Activated T-helper 2 cell treated with anti-CD3 and anti-CD28 coated beads, Interferon-gamma antibody, Interleukin-2, Interleukin-4, amounts not matched to agents 10 μg/mL and 5 μg/mL and 100 μg/mL, durations not matched to agents 14 hours and 24 hours and 36 hours (primary cell): ENCODE measurements around the gene BTN2A1. TPM values are rescaled to one million over a fixed set of nuclear protein-coding genes. Genes with fewer than 3 reads are reported as not detected.
"Not testable (repeated sequence)": the region's sequence is repeated elsewhere in the genome, so short reads cannot be mapped to it uniquely, and the experiment has no call there.

Experiments used
- DNase-seq: peaks from one replicate; pipeline ENCODE4 v3.0.0; 2021; ENCODE audit warnings: low spot score
- H3K27ac Mint-ChIP-seq: one replicate; pipeline ENCODE4 v1.8.0; 2021; ENCODE audit warnings: mixed read lengths
- H3K27me3 Mint-ChIP-seq: one replicate; pipeline ENCODE4 v1.8.0; 2021; ENCODE audit warnings: low read depth, mixed read lengths
- H3K36me3 Mint-ChIP-seq: one replicate; pipeline ENCODE4 v1.8.0; 2021; ENCODE audit warnings: low read depth, mixed read lengths
- H3K4me1 Mint-ChIP-seq: one replicate; pipeline ENCODE4 v1.8.0; 2021; ENCODE audit warnings: low read depth, mixed read lengths
- H3K4me3 Mint-ChIP-seq: one replicate; pipeline ENCODE4 v1.8.0; 2021; ENCODE audit warnings: low read depth, mild to moderate bottlenecking, moderate library complexity, mixed read lengths
- H3K9me3 Mint-ChIP-seq: one replicate; pipeline ENCODE4 v1.8.0; 2021; ENCODE audit warnings: mixed read lengths
- intact Hi-C: fragments of 100-400 bp; cut with micrococcal nuclease; formaldehyde crosslinking; loops from one replicate; pipeline ENCODE4 v1.15.1; 2023
- total RNA-seq: library from RNA; stranded (reverse); gene quantifications from 2 replicates; pipeline ENCODE4 v1.2.3, GENCODE V29; 2022

BTN2A1 gene
- total RNA-seq, 1 donor from 2014 or later = 23.0 TPM

DNA sequence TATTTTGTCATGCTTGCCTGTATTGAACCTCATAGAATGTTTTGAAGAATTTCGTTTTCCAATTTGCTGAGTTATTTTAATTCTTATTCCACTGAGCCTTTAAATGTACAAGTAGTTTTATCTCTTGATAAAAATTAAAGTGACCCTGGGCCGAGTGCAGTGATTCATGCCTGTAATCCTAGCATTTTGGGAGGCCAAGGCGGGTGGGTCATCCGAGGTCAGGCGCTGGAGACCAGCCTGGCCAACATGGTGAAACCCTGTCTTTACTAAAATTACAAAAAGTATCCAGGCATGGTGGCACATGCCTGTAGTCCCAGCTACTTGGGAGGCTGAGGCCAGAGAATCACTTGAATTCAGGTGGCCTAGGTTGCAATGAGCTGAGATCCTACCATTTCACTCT lies 3.6 kb downstream of the BTN2A1 start:
- H3K27me3 Mint-ChIP-seq, H3K4me3 Mint-ChIP-seq, intact Hi-C loops, H3K9me3 Mint-ChIP-seq, DNase-seq, H3K27ac Mint-ChIP-seq: not testable (repeated sequence)
- Mint-ChIP-seq H3K36me3 (peaks cover 74% of the 10 kb centered on the region), H3K4me1 (peaks cover 51% of the 10 kb centered on the region)

GRCh38 chr6:26464014-26464413 lies 6.3 kb downstream of the BTN2A1 start:
- no peaks in the 10 kb centered on the region for H3K27me3 Mint-ChIP-seq
- H3K4me3 Mint-ChIP-seq = no peak overlapping the region
- DNase-seq = no peak
- H3K4me1 Mint-ChIP-seq = peaks cover 40% of the 10 kb centered on the region
- H3K36me3 Mint-ChIP-seq = peaks cover 92% of the 10 kb centered on the region
- intact Hi-C loops = no loop called here
- H3K9me3 Mint-ChIP-seq = no peaks in the 10 kb centered on the region
- peak overlapping the region; percentile 0 for H3K27ac Mint-ChIP-seq

- Mint-ChIP-seq H3K4me1 (peaks cover 36% of the 10 kb centered on the region), H3K27ac (peak overlapping the region; percentile 0), H3K36me3 (peaks cover 89% of the 10 kb centered on the region), H3K9me3 (no peaks in the 10 kb centered on the region), H3K4me3 (no peak overlapping the region), H3K27me3 (no peaks in the 10 kb centered on the region)
- intact Hi-C loops = no loop called here
- no peak for DNase-seq
Measured at GRCh38 chr6:26464416-26465131, 6.8 kb downstream of the BTN2A1 start.

- no peak overlapping the region for H3K4me3 Mint-ChIP-seq
- H3K9me3 Mint-ChIP-seq = no peaks in the 10 kb centered on the region
- H3K36me3 Mint-ChIP-seq = peaks cover 83% of the 10 kb centered on the region
- H3K27me3 Mint-ChIP-seq = no peaks in the 10 kb centered on the region
- intact Hi-C loops = no loop called here
- H3K4me1 Mint-ChIP-seq = peaks cover 25% of the 10 kb centered on the region
- DNase-seq = no peak
- no peak overlapping the region for H3K27ac Mint-ChIP-seq
Measured at GRCh38 chr6:26465776-26466175, 8.0 kb downstream of the BTN2A1 start.

DNA sequence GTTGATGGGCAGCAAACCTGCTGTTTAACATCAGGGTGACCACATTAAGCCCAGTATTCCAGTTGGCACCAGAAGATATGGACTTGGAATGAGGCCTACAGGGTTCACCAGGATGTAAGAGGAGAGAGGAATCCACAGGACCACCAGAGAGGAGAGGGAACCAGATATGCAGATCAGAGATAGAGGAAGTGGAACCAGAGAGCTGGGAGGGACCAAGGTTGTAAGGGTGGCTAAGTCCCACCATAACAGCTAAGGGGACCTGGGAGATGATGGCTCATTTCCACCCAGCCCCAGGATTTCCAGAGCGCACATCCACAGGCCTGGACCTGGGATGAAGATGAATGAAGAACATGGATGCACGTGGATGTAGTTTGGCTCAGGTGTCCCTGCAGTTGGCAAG lies 11.1 kb downstream of the BTN2A1 start:
- Mint-ChIP-seq H3K9me3 (peaks cover 16% of the 10 kb centered on the region), H3K27ac (no peak overlapping the region), H3K36me3 (peaks cover 86% of the 10 kb centered on the region), H3K4me1 (peaks cover 22% of the 10 kb centered on the region), H3K27me3 (no peaks in the 10 kb centered on the region), H3K4me3 (no peak overlapping the region)
- DNase-seq = no peak
- intact Hi-C loops = no loop called here

DNA sequence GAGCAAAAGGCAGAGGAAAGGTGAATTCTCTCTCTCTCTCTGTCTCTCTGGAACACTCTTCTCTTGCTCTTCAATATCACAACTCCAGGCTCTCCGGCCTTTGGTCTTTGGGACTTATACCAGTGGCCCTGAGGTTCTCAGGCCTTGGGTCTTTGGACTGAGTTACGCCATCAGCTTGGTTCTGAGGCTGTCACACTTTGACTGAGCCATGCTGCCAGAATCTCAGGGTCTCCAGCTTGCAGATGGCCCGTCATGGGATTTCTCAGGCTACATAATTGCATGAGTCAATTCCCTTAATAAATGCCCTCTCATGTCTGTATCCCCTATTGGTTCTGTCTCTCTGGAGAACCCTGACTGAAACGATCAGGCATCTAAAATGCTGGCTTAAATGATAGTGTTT lies 12.9 kb downstream of the BTN2A1 start:
- Mint-ChIP-seq H3K27ac (no peak overlapping the region), H3K27me3 (no peaks in the 10 kb centered on the region), H3K36me3 (peaks cover 74% of the 10 kb centered on the region), H3K4me3 (no peak overlapping the region), H3K4me1 (peaks cover 25% of the 10 kb centered on the region), H3K9me3 (peaks cover 16% of the 10 kb centered on the region)
- intact Hi-C loops = no loop called here
- DNase-seq = no peak

DNA sequence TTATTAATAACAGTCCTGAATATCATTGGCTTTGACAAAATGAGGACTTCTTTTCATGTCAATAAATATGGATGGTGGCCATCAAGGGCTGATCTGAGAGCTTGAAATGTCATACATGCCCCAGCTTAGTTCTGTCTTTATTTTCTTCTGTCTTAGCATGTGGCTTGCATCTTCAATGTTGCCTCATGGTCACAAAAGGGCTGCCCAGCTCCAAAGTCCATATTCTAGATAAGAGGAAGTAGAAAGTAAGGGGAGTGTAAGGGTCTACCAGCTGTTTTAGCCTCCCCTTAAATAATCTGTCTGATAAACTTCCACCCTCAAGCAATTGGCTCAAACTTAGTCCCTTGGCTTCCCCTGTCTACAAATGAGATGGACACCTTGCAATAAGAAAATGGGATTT lies 14.2 kb downstream of the BTN2A1 start:
- peaks cover 61% of the 10 kb centered on the region for H3K36me3 Mint-ChIP-seq
- no peaks in the 10 kb centered on the region for H3K27me3 Mint-ChIP-seq
- no peak for DNase-seq
- H3K4me3 Mint-ChIP-seq = no peak overlapping the region
- H3K4me1 Mint-ChIP-seq = peaks cover 30% of the 10 kb centered on the region
- intact Hi-C loops = no loop called here
- H3K27ac Mint-ChIP-seq = no peak overlapping the region
- H3K9me3 Mint-ChIP-seq = peaks cover 16% of the 10 kb centered on the region

GRCh38 chr6:26472549-26473290 lies 15.0 kb downstream of the BTN2A1 start:
- Mint-ChIP-seq H3K9me3 (peaks cover 16% of the 10 kb centered on the region), H3K27me3 (no peaks in the 10 kb centered on the region), H3K27ac (peak overlapping the region; percentile 100), H3K4me3 (peak overlapping the region; percentile 59), H3K36me3 (peaks cover 54% of the 10 kb centered on the region), H3K4me1 (peaks cover 31% of the 10 kb centered on the region)
- DNase-seq = no peak
- intact Hi-C loops = loop anchor here (1.0 kb wide), 1 partner anchor 15 kb away; the partner anchor contains the start of gene BTN2A1

GRCh38 chr6:26473429-26473757 lies 15.6 kb downstream of the BTN2A1 start:
- no peak for DNase-seq
- intact Hi-C loops = loop anchor here (1.0 kb wide), 1 partner anchor 16 kb away; the partner anchor contains the start of gene BTN2A1
- H3K9me3 Mint-ChIP-seq = peaks cover 16% of the 10 kb centered on the region
- peaks cover 31% of the 10 kb centered on the region for H3K4me1 Mint-ChIP-seq
- peaks cover 48% of the 10 kb centered on the region for H3K36me3 Mint-ChIP-seq
- no peaks in the 10 kb centered on the region for H3K27me3 Mint-ChIP-seq
- peak overlapping the region; percentile 100 for H3K27ac Mint-ChIP-seq
- H3K4me3 Mint-ChIP-seq = peak overlapping the region; percentile 100

DNA sequence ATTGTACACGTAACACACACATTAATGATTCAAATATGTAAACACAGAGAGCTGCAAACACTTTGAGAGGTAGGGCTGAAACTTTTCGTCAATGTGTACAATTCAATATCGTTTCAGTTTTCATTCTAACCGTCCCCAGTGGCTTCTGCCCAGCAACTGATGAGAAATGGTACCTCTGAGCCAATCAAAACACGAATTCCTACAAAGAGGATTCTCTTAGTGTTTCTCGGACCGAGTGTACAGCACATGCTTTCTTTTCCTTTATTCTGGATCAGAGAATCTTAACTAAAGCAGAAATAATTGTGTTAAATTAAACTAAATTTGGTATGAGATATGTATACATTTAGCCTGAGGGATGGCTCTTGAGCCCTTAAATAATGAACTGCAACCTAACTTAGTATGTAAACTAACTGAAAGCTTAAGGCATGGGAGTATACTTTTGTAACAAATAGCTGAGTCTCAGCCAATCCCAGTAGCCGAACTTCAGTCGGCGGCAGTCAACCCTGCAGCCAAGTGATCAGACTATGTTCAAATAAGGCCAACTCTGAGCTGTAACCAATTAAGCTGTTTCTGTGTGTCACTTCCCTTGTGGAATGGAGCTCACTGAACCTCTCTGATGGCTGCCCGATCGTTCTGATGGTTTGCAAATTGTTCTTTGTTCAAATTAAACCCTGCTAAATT lies 16.1 kb downstream of the BTN2A1 start:
- DNase-seq = peak; percentile 79
- Mint-ChIP-seq H3K27me3 (no peaks in the 10 kb centered on the region), H3K4me1 (peaks cover 29% of the 10 kb centered on the region), H3K36me3 (peaks cover 43% of the 10 kb centered on the region), H3K4me3 (peak overlapping the region; percentile 100), H3K27ac (peak overlapping the region; percentile 100), H3K9me3 (peaks cover 16% of the 10 kb centered on the region)
- intact Hi-C loops = loop anchor here (1.0 to 2.0 kb wide), 6 partner anchors 17 to 110 kb away; partner anchors contain the start of genes BTN2A1 and BTN3A3

DNA sequence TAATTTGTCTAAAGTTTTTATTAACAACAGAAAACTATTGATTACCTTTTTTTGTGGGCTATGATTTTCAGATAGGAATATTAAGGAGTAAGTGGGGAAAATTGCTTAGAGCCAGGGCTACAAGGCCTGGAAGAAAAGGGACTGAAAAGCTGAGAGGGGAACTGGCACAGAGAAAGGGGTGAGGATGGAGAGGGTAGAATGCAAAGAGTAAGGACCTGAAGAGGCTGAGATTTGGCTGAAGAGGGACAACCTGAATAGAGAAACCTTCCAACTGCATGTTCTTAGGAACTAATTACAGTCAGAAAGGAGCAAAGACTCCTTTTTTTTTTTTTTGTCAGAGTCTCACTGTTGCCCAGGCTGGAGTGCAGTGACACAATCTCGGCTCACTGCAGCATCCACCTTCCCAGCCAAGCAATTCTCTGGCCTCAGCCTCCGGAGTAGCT lies 16.7 kb downstream of the BTN2A1 start:
- peaks cover 39% of the 10 kb centered on the region for H3K36me3 Mint-ChIP-seq
- H3K4me3 Mint-ChIP-seq = peak overlapping the region; percentile 100
- peak overlapping the region; percentile 100 for H3K27ac Mint-ChIP-seq
- peaks cover 29% of the 10 kb centered on the region for H3K4me1 Mint-ChIP-seq
- intact Hi-C loops = loop anchor here (1.0 to 2.0 kb wide), 5 partner anchors 34 to 110 kb away; partner anchors contain the start of gene BTN3A3
- peaks cover 16% of the 10 kb centered on the region for H3K9me3 Mint-ChIP-seq
- DNase-seq = no peak
- H3K27me3 Mint-ChIP-seq = no peaks in the 10 kb centered on the region

DNA sequence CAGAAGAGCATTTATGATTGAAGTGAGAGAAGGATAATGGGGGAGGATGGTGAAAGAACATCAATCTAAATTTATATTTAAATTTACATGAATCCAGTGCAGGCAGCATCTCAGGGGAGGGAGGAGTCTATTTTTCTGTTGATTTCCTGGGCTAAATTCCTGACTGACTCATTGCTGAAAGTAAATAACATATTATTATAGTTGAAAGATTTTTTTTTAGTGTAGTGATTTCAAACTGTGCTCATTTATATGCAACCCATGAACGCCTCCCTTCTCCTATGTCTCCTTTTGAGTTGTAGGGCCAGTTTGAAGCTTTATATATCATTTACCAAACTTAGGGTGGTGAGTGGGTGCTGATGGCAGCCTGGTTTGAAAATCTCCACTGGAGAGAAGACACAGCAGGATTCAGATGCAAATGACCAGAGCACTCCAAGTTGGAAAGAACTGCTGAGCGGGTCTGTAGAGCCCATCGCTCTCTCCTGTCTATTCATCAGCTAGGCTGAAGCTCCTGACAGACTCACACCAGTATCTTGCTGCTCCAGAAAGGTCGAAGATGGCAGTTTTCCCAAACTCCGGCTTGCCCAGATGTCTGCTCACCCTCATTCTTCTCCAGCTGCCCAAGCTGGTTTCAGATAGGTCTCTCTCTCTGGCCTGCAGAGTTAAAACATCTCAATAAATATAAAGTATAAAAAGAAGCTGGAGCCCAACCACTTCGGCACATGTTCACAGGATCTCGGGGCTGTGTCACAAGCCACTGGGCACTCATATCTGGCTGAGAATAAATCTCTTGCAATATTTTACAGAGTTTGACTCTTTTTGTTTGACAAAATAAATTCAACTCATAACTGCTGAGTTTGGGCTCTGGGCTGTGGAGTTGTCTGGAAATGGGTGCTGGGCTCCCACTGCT lies 18.3 kb downstream of the BTN2A1 start:
- Mint-ChIP-seq H3K27ac (peak overlapping the region; percentile 13), H3K27me3 (no peaks in the 10 kb centered on the region), H3K36me3 (peaks cover 31% of the 10 kb centered on the region), H3K4me3 (no peak overlapping the region), H3K4me1 (peaks cover 32% of the 10 kb centered on the region), H3K9me3 (peaks cover 16% of the 10 kb centered on the region)
- DNase-seq = no peak
- intact Hi-C loops = loop anchor here (2.0 kb wide), 2 partner anchors 61 to 79 kb away; no protein-coding TSS in a partner anchor
